CD4-positive, alpha-beta T cell treated with Interleukin-10 for 1 hour (primary cell): ENCODE data around the gene STRN.
"Not testable (repeated sequence)": the region's sequence is repeated elsewhere in the genome, so short reads cannot be mapped to it uniquely, and the experiment has no call there.

Experiments used
- DNase-seq: peaks from one replicate; pipeline ENCODE4 v3.0.0-alpha.2; 2020

Gene STRN

DNA sequence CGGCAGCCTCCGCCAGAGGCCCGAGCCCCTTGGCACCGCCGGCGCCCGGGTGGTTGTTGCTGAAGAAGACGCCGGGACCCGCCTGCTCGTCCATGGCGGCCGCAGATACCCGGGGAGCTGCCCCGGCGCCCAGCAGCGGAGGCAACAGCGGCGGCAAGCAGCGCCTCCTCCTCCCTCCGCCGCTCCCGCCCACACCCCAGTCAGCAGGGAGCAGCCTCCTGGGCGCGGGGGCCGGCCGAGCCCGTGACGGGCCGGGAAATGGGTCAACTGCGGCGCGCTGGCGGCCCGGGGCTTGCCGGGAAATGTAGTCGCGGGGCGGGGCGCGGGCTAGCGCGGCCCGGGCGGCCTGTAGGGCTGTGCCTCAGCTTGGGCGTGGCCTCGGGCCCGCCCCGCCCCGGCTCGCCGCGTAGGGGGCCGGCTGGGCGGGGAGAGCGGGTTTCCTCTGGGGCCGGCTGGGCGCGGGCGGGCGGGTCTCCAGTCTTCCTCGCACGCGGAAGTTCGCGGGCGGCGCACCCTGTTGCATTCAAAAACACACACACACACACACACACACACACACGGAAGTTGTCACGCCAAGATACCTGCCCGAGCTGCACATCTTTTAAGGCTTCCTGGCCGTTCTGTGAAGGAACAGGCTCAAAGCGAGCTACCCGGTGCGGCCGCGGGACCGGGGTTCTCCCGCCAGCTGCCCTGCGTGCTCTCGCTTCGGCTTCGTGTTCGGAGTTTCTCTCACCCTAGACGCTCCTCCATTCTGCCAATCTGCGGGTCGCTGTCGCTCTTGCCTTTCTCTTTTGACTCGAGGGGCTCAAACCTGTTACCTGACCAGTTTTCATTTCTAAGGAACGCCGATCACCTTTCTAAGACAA, at the start of gene STRN:
TSS of gene STRN (minus strand) at position 167 of the 866 bp plus-strand sequence. CDS start at position 94, 73 bp downstream.
- peak; percentile 98 for DNase-seq

- DNase-seq, result no peak
Observed at GRCh38 chr2:37013315-37013641, 46.9 kb upstream of the STRN start.

- no peak for DNase-seq
Observed at GRCh38 chr2:37011130-37011529, 44.8 kb upstream of the STRN start.

- peak; percentile 39 for DNase-seq
Observed at GRCh38 chr2:37005118-37005868, 39.0 kb upstream of the STRN start.

DNA sequence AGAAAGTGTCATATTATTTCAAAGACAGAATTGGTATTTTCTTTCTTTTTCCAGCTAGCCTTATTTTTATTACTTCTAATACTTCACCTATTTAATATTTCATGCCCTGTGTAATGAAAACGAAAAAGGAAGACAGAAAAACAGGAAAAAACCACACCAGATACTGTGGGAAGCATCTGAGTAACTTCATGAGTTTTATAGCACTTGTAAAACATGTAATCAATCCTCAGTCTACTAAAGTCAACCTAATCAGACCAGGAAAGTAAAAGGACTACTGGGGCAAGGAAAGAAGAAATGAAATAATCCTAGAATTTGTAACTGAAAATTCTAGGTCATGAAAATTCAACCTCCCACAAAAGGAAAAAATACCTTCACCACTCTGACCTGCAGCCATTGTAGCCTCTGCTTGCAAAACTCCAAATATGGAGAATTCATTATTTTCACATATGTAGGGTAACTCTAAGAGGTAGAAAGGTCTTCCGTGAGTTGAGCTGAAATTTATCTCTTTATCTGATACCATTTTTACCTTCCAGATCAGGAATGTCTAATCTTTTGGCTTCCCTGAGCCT, 34.7 kb upstream of the STRN start:
- DNase-seq, result no peak

GRCh38 chr2:37000318-37000717, 34.0 kb upstream of the STRN start:
- no peak for DNase-seq

DNA sequence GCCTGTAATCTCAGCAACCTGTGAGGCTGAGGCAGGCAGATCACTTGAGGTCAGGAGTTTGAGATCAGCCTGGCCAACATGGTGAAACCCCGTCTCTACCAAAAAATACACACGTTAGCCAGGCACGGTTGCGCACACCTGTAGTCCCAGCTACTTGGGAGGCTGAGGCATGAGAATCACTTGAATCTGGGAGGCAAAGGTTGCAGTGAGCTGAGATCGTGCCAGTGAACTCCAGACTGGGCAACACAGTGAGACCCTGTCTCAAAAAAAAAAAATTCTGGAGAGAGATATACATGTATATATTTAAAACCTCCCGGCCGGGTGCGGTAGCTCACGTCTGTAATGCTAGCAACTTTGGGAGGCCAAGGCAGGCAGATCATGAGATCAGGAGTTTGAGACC, 33.1 kb upstream of the STRN start:
- DNase-seq, result not testable (repeated sequence)

GRCh38 chr2:36993841-36994620, 27.7 kb upstream of the STRN start:
- DNase-seq, result no peak

- no peak for DNase-seq
Observed at GRCh38 chr2:36988008-36988407, 21.7 kb upstream of the STRN start.

DNA sequence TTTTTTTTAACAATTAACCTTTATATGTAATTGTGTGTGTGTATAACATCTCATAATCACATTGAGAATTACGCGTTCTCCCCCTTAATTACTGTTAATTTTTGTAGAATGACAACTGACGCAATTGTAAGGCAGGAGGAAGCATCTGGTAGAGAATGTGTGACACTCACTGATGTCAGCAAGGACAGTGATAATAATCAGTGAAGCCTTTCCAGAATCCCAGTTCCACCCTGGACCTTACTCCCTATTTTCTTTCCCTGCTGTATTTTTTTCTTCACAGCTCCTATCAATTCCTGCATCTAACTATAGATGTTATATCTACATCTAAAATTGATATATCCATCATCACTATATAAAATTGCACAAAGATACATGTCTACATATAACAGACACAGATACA, 16.1 kb upstream of the STRN start:
- DNase-seq, result no peak

- no peak for DNase-seq
Observed at GRCh38 chr2:36981911-36982310, 15.6 kb upstream of the STRN start.

DNA sequence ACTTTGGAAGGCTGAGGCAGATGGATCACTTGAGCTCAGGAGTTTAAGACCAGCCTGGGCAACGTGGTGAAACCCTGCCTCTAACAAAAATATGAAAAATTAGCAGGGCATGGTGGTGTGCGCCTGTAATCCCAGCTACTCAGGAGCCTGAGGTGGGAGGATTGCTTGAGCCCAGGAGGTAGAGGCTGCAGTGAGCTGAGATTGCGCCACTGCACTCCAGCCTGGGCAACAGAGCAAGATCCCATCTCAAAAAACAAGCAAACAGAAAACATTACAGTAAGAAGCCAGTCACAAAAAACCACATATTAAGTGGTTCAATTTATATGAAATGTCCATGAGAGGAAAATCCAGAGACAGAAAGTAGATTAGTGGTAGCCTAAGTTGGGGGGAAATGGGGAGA, 12.7 kb upstream of the STRN start:
- not testable (repeated sequence) for DNase-seq

DNA sequence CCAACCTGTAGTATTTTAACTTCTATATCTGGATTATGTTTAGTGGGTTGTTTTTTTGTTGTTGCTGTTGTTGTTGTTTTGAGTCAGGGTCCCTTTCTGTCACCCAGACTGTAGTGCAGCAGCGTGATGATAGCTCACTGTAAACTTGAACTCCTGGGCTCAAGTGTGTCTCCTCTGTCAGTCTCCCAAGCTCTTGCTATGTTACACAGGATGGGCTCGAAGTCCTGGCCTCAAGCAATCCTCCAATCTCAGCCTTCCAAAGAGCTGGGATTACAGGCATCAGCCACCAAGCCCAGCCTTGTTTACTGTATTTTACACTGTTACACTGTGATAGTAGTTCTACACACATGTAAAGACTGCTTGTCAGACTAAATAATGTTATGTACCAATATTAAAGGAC, 9.7 kb upstream of the STRN start:
- DNase-seq, result no peak

DNA sequence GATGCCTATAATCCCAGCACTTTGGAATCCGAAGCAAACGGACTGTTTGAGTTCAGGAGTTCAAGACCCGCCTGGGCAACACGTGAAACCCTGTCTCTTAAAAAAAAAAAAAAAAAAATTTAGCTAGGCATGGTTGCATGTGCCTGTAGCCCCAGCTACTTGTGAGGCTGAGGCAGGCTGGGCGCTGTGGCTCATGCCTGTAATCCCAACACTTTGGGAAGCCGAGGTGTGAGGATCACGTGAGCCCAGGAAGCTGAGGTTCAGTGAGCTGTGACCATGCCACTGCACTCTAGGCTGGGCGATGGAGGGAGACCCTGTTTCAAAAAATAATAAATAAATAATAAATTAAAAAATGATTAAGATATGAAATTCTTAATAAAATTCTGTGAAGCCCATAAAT, 9.0 kb upstream of the STRN start:
- no peak for DNase-seq

GRCh38 chr2:36973320-36973719, 7.0 kb upstream of the STRN start:
- no peak for DNase-seq

GRCh38 chr2:36971990-36972389, 5.7 kb upstream of the STRN start:
- DNase-seq, result no peak

DNA sequence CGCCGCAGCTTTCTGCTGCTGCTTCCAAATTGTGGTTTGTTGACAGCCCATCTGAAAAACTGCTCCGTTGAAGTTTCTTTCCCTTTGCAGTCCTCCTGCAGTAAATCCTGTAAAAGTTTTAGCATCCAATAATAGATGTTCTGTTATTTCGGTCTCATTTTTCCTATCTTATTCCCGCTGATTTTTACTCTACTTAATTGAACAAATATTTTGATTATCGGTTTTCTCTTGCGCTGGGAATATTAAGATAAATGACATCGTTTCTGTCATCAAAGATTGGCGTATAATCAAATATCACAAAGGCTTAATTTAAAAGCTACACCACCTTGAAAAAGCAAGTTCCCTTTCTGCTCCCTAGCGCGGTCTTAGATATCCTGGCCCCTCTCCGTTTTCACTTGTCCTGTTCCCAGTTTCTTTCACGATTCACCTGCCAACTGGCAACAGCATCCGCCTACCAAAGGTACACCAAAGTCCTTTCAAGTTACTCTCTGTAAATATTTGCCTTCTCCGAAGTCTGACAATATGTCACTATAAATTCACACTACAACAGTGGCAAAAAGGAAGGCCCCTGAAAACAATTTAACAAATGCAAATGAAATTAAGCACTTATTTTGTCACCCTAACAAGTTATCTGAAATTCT, 1.0 kb upstream of the STRN start:
- no peak for DNase-seq

GRCh38 chr2:36965751-36966369, 476 bp downstream of the STRN start:
- DNase-seq, result peak; percentile 23

GRCh38 chr2:36965206-36965605, 1.1 kb downstream of the STRN start:
- DNase-seq, result no peak

- no peak for DNase-seq
Observed at GRCh38 chr2:36964496-36965058, 1.8 kb downstream of the STRN start.

GRCh38 chr2:36963734-36964133, 2.6 kb downstream of the STRN start:
- DNase-seq, result no peak

DNA sequence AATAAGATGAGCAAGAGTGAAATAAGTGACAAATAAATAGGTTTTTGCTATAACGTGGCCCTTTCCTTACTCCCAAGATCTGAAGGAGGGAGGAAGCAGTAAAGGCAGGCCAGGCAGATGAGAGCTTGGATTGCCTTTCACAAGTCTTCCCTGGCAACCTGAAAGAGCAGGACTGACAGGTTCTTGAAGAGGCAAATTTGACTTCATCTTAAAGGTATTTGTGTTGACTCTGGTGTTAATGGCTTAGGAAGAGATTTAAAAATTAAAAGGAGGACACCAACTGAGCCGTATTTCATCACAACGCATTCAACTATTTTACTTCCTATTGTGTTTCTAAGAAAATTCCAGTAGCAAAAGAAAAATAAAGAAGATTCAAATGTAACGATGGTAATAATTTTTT, 3.2 kb downstream of the STRN start:
- DNase-seq, result no peak
